ENCODE measurements around the gene LDB1.

The LDB1 gene, protein sequence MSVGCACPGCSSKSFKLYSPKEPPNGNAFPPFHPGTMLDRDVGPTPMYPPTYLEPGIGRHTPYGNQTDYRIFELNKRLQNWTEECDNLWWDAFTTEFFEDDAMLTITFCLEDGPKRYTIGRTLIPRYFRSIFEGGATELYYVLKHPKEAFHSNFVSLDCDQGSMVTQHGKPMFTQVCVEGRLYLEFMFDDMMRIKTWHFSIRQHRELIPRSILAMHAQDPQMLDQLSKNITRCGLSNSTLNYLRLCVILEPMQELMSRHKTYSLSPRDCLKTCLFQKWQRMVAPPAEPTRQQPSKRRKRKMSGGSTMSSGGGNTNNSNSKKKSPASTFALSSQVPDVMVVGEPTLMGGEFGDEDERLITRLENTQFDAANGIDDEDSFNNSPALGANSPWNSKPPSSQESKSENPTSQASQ

DNA sequence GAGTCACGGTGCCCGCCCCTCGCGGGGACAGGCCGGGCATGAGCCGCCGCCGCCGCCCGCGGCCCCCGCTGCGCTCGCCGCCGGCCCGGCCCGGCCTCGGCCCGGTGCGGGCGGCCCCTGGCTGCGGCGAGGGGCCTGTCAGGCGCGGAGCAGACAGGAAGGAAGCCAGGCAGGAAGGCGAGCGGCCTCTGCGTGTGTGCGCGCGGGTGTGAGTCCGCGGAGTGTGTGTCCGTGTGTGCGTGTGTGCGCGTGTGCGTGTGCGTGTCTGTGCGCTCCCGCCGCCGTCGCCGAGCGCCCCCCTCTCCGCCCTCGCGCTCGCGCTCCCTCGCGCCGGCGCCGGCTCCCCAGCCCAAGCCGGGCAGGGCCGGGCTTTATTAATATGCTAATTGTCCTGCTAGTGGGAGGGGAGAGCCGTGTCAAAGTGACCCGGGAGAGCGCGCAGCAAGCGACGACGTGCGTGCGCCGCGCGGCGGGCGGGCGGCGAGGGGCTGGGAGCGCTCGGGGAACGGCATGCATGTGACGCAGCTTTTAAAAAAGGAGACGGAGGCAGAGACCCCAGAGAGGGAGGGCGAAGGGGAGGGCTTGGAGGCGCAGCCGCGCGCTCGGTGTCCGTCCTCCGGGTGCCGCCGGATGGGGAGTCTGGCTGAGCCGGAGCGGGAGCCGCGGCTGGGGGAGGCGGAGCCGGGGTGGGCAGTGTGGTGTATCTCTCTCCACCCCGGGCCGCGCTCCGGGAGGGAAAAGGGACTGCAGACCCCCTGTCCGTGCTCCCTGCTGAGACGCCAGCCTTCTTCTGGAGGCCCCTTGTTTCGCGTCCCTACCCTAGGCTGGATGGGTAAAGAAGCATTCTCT lies at the start of gene LDB1:
Gene LDB1 (minus strand): TSS at position 227 of the 849 bp plus-strand sequence. CDS start 258 bp downstream, outside the sequence.
- DNase-seq (ENCODE audit: low spot score), result peak; percentile 92

DNA sequence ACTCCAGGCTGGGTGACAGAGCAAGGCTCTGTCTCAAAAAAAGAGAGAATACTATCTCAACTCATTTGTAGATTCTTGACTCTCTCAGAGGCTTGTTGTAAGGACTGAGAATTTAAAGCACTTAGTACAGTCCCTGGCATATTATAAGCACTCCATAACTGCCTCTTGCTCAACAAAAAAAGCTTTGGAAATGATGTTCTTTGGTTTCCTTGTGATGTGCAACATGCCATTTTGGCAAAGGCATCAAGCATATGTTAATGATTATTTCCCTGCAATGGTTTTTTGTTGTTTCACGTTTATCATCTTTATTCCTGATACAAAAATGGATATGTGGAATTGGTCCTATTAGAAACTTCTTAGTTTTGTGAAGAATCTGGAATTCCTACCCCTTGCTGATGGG lies 47.7 kb upstream of the LDB1 start:
- DNase-seq (ENCODE audit: low spot score), result no peak

DNA sequence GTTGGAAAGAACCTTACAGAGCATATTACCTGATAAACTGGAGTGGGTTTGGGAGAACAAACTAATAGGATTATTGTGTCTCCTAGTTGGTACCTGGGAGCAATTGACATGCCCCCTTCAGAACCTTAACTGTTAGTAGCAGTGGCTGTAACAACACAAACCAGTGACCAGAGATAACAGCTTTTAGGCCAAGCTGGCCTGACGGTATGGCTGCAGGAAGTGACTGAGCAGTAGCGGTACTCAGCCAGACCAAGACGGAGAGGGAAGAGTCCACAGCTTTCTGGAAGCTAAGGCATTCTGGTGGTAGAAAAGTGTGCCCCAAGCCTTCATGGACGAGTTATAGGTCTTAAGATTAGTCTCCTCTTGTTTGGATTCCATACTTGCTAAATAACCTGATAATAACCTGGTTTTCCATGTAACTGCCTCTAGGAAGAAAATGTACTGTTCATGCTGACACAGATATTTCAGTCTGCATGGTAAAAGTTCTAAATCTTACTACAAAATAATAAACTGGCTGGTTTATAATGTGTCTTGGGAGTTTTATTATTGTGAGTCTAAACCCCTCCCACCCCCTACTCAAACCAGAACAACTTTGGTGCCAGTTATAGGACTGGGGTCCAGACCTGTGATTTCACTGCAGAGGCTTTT lies 43.3 kb upstream of the LDB1 start:
- no peak for DNase-seq (ENCODE audit: low spot score)

DNA sequence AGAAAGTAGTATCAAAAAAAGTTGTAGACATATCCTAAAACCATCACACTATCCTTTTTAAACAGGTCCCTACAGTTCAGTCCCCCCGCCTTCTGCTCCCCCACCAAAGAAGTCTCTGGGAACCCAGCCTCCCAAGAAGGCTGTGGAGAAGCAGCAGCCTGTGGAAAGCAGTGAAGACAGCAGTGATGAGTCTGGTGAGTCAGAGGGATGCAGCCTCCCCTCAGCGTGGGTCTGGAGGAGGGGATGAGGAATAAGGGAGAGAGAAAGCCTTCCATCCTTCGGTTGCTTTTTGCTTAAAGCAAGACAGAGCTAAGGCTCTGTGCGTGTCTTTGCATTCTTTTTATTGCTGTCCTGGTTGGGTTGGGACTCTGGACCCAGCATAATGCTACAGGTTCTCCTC lies 39.7 kb upstream of the LDB1 start:
- DNase-seq (ENCODE audit: low spot score), result no peak

DNA sequence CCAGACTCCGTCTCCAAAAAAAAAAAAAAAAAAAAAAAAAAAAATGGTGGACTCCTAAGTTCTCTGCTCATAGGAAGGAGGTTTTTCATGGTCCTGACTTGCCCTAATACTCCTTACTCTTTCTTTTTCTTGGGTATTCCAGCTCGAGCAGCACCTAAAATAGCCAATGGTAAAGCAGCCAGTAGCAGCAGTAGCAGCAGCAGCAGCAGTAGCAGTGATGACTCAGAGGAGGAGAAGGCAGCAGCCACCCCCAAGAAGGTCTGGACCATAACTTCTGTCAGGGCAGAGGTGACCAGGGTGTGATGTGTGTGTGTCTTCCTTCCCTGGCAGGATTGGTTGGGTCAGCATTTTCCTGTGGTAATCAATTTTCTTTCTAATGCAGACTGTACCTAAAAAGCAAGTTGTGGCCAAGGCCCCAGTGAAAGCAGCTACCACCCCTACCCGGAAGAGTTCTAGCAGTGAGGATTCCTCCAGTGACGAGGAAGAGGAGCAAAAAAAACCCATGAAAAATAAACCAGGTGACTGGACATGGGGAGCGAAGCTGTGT lies 39.0 kb upstream of the LDB1 start:
- DNase-seq (ENCODE audit: low spot score), result no peak

DNA sequence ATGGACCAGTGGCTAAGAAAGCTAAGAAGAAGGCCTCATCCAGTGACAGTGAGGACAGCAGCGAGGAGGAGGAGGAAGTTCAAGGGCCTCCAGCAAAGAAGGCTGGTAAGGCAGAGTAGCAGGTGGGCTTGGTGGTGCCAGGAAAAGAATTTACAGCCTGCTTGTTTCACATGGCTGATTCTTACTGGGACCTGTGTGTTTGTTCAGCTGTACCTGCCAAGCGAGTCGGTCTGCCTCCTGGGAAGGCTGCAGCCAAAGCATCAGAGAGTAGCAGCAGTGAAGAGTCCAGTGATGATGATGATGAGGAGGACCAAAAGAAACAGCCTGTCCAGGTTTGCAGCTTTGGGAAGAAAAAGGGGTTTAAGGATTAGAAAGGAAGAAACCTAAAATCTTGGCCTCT lies 37.1 kb upstream of the LDB1 start:
- no peak for DNase-seq (ENCODE audit: low spot score)

DNA sequence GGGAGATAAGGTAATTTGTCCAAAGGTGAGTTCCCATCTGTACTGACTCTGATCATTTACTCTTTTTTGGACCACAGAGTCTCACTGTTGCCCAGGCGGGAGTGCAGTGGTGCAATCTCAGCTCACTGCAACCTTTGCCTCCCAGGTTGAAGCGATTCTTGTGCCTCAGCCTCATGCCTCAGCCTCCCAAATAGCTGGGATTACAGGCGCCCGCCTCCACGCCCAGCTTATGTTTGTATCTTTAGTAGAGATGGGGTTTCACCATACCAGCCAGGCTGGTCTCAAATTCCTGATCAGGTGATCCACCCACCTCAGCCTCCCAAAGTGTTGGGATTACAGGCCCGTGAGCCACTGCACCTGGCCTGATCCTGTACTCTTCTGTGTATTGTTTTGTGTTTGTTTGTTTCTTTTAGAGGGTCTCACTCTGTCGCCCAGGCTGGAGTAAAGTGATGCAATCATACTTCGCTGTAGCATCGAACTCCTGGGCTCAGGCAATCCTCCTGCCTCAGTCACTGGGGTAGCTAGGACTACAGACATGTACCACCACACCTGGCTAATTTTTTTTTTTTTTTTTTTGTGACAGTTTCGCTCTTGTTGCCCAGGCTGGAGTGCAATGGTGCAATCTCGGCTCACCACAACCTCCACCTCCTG lies 34.4 kb upstream of the LDB1 start:
- no peak for DNase-seq (ENCODE audit: low spot score)

DNA sequence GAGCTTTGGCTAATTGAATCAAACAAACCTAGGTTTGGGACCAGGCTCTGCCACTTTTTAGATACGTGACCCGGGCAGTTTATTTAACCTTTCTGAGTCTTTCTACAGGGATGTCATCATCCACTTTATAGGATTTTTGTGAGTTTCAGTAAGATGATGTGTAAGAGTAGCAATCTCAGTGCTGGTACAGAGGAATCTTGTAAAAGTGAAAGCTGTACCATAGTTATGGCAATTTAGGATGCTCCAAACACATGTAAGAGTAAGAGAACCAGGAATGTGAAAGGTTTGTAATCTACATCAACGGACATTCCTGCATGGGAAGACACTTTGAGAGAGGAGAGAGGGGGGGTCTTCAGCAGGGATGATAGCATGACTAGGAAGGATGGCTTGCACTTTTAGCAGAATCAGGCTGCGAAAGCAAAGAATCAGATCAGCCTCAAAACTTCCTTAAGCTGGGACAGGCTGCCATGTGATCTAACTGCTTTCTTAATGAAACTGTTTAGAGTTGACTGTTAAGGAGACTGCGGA lies 33.0 kb upstream of the LDB1 start:
- DNase-seq (ENCODE audit: low spot score), result no peak

DNA sequence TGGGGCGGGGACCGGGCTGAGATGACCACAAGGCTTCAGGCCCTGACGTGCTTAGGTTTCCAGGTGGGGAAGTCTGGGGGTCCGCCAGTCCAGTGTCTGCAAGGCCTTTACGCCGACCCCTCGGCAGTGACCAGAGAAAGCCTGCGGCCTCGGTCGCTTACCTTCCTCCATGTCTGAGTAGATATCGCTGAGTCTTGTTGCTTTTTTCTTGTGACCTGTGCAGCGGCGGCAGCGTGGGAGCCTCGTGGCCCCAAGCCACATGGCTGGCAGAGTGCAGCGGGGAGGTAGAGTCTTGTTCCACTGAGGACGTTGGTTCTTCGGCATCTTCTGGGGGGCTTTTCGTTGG lies 32.4 kb upstream of the LDB1 start:
- DNase-seq (ENCODE audit: low spot score), result no peak

DNA sequence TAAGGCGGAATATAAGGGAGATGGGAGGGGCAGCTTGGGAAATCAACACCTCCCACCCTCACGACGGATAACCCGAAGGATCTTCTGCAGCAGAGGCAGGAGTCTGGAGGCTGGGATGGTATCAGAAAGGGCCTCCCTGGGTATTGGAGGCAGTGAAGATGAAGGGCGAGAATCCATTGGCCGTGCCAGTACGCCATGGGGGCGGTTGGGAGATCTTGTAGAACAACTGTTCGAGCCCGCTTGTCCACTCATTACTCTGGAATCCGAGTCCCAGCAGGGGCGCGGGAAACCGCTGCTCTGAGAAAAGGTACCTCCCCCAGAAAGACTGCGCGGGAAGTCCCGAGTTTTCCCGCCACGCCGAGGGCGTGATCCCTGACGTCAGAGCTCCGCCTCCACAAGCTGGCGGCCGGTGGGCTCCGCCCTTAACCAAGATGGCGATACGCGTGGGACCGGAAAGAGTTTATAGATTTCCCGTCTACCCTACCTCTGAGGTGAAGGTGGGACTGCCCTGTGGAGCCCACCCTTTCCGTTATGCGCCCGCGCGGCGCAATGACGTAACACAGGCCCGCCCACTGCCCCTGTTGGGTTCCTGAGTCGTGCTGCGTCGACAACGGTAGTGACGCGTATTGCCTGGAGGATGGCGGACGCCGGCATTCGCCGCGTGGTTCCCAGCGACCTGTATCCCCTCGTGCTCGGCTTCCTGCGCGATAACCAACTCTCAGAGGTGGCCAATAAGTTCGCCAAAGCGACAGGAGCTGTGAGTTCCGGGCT lies 31.8 kb upstream of the LDB1 start, which contains the start of gene NOLC1:
Gene NOLC1 (plus strand): TSS at position 616 of the 771 bp plus-strand sequence. CDS start 22 bp downstream, at position 638.
- peak; percentile 98 for DNase-seq (ENCODE audit: low spot score)

DNA sequence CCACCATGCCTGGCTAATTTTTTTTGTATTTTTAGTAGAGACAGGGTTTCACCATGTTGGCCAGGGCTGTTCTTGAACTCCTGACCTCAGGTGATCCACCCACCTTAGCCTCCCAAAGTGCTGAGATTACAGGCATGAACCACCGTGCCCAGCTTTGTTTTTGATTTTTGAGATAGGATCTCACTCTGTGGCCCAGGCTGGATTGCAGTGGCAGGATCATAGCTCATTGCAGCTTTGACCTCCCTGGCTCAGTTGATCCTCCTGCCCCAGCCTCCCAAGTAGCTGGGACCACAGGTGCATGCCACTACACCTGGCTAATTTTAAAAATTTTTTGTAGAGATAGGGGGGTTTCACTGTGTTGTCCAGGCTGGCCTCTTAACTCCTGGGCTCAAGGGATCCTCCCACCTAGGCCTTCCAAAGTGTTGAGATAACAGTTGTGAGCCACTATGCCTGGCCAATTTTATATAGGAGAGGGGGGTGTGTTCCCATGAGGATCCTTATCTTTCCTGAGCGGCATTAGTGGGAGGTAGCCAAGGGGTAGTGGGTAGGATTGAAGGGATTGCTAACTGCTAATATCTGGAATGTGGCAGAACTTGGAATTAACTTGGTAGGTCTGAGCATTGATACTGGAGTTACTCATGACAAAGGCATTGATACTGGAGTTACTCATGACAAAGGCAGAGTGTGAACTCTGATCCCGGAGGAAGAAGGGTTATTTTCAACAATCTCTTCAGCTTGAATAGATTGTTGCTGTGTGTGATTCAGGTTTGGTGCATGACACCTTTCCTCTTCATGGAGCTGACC lies 31.0 kb upstream of the LDB1 start:
- no peak for DNase-seq (ENCODE audit: low spot score)

DNA sequence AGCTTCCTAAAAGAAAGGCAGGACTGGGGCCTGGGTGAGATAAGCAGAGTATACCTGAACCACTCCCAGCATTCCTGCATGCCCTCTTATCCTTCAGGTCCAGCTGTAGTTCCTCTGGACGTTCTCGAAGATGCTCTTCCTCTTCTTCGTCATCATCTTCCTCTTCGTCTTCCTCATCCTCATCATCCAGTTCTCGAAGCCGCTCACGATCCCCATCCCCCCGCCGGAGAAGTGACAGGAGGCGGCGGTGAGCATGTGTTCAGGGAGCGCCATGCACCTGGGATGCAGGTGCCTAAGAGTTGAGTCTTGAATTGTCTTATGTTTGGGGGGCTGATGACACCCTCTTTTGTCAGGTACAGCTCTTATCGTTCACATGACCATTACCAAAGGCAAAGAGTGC lies 28.1 kb upstream of the LDB1 start:
- DNase-seq (ENCODE audit: low spot score), result no peak

DNA sequence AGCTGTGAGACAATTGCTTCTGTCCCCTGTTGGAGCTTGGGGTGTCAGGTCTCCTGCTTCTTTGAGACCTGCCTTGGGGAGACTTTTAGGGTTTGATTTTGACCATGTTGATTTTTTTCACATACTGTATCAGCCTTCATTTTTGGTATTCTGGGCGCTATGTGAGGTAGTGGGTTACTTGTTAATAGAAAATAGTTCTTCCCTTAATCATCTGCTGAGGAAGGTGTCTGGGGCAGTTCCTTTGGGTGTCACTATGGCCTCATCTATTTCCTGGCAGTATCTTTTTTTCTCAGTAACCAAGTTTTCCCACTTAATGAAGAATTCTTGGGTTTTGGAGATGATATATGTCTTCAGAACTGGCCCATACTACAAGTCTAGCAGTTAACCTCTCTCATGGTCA lies 27.4 kb upstream of the LDB1 start:
- no peak for DNase-seq (ENCODE audit: low spot score)

DNA sequence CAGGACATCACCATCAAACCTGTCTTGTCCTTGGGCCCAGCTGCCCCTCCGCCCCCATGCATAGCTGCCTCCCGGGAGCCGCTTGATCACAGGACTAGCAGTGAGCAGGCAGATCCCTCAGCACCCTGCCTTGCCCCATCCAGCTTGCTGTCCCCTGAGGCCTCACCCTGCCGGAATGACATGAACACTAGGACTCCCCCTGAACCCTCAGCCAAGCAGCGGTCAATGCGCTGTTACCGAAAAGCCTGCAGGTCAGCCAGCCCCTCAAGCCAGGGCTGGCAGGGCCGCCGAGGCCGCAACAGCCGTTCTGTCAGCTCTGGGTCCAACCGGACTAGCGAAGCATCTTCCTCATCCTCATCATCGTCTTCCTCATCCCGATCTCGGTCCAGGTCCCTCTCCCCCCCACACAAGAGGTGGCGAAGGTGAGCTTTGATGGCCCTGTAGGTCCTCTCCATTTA lies 26.8 kb upstream of the LDB1 start:
- no peak for DNase-seq (ENCODE audit: low spot score)

DNA sequence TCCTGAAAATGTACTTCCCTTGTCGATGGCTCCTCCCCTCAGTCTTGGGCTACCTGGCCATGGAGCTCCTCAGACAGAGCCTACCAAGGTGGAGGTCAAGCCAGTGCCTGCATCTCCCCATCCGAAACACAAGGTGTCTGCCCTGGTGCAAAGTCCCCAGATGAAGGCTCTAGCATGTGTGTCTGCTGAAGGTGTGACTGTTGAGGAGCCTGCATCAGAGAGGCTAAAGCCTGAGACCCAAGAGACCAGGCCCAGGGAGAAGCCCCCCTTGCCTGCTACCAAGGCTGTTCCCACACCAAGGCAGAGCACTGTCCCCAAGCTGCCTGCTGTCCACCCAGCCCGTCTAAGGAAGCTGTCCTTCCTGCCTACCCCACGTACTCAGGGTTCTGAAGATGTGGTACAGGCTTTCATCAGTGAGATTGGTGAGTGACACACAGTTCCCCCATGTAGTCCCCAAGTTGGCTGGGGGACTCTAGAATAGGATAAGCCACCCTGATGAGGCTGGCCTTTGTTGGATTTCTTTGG lies 21.5 kb upstream of the LDB1 start:
- DNase-seq (ENCODE audit: low spot score), result no peak

DNA sequence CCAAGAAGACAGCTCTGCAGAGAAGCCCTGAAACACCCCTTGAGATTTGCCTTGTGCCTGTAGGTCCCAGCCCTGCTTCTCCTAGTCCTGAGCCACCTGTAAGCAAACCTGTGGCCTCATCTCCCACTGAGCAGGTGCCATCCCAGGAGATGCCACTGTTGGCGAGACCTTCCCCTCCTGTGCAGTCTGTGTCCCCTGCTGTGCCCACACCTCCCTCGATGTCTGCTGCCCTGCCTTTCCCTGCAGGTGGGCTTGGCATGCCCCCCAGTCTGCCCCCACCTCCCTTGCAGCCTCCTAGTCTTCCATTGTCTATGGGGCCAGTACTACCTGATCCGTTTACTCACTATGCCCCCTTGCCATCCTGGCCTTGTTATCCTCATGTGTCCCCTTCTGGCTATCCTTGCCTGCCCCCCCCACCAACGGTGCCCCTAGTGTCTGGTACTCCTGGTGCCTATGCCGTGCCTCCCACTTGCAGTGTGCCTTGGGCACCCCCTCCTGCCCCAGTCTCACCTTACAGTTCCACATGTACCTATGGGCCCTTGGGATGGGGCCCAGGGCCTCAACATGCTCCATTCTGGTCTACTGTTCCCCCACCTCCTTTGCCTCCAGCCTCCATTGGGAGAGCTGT lies 20.9 kb upstream of the LDB1 start:
- no peak for DNase-seq (ENCODE audit: low spot score)

DNA sequence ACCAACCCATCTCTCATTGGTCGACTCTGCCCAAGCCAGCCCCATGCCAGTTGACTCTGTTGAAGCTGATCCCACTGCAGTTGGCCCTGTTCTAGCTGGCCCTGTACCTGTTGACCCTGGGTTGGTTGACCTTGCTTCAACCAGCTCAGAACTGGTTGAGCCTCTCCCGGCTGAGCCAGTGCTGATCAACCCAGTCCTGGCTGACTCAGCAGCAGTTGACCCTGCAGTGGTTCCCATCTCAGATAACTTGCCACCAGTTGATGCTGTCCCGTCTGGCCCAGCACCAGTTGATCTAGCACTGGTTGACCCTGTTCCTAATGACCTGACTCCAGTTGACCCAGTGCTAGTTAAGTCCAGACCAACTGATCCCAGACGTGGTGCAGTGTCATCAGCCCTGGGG lies 20.1 kb upstream of the LDB1 start:
- no peak for DNase-seq (ENCODE audit: low spot score)

DNA sequence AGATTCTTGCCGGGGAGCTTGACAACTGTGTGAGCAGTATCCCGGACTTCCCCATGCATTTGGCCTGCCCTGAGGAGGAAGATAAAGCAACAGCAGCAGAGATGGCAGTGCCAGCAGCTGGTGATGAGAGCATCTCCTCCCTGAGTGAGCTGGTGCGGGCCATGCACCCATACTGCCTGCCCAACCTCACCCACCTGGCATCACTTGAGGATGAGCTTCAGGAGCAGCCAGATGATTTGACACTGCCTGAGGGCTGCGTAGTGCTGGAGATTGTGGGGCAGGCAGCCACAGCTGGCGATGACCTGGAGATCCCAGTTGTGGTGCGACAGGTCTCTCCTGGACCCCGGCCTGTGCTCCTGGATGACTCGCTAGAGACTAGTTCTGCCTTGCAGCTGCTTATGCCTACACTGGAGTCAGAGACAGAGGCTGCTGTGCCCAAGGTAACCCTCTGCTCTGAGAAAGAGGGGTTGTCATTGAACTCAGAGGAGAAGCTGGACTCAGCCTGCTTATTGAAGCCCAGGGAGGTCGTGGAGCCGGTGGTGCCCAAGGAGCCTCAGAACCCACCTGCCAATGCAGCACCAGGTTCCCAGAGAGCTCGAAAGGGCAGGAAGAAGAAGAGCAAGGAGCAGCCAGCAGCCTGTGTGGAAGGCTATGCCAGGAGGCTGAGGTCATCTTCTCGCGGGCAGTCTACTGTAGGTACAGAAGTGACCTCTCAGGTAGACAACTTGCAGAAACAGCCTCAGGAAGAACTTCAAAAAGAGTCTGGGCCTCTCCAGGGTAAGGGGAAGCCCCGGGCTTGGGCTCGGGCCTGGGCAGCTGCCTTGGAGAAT lies 19.3 kb upstream of the LDB1 start:
- DNase-seq (ENCODE audit: low spot score), result no peak

Data from Ammon's horn (tissue), 1 donor.